Choroid plexus epithelial cell (primary cell): ENCODE results near the gene OR1J1.

Experiments
- DNase-seq: peaks from one replicate; pipeline ENCODE4 v3.0.0-alpha.2; 2010; ENCODE audit warnings: low read depth
- H3K4me3 ChIP-seq: 2 replicates; pipeline ENCODE4 v1.5.1; 2011; ENCODE audit warnings: low read depth, mild to moderate bottlenecking, control low read depth, low read length, moderate library complexity
- TF ChIP-seq, protein P1 (sequence below): conservative IDR thresholded peaks from 2 replicates; pipeline ENCODE4 v1.5.1; 2011; ENCODE audit warnings: low read depth, mild to moderate bottlenecking, control low read depth, inconsistent platforms, low read length, moderate library complexity

Gene OR1J1, protein sequence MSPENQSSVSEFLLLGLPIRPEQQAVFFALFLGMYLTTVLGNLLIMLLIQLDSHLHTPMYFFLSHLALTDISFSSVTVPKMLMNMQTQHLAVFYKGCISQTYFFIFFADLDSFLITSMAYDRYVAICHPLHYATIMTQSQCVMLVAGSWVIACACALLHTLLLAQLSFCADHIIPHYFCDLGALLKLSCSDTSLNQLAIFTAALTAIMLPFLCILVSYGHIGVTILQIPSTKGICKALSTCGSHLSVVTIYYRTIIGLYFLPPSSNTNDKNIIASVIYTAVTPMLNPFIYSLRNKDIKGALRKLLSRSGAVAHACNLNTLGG

DNA sequence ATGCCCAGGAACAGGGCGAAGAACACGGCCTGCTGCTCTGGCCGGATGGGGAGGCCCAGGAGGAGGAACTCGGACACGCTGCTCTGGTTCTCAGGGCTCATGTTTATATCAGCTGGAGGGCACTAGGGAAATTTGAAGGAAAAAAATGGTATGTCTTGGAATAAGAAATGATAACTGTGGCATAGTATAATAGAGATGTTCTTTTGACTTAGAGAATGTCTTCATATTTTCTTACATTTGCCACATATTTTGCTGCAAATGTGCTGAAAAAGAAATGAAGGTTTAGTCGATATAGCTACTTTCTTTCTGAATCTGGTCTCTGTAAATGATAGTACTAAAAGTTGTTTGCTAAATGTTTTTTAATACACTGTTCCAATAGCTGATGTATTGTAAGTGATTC lies at the start of gene OR1J1:
Gene OR1J1 (minus strand): TSS at position 101 of the 400 bp plus-strand sequence. CDS start 0 bp downstream, at position 101.
- TF ChIP-seq, protein P1, sequence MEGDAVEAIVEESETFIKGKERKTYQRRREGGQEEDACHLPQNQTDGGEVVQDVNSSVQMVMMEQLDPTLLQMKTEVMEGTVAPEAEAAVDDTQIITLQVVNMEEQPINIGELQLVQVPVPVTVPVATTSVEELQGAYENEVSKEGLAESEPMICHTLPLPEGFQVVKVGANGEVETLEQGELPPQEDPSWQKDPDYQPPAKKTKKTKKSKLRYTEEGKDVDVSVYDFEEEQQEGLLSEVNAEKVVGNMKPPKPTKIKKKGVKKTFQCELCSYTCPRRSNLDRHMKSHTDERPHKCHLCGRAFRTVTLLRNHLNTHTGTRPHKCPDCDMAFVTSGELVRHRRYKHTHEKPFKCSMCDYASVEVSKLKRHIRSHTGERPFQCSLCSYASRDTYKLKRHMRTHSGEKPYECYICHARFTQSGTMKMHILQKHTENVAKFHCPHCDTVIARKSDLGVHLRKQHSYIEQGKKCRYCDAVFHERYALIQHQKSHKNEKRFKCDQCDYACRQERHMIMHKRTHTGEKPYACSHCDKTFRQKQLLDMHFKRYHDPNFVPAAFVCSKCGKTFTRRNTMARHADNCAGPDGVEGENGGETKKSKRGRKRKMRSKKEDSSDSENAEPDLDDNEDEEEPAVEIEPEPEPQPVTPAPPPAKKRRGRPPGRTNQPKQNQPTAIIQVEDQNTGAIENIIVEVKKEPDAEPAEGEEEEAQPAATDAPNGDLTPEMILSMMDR = no peak
- DNase-seq = no peak
- no peak within 1 kb of the TSS for H3K4me3 ChIP-seq

DNA sequence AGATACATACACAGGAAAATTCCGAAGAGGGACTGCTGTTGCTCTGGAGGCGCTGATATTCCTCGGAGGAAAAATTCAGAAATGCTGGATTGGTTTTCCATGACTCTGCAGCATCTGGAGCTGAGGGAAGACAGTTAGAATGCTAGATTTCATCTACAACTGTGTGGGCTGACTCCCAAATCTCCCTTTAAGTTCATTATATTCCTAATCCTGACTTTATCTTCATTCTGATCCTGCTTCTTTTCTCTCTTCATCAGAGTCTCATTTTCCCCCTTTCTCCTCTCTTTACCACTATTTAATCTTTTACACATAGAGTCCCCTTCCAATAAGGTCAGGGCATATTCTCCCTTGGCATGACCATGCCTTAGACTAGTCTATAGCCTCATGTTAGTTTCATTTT lies 49.5 kb upstream of the OR1J1 start, which contains the start of gene OR1N1:
Gene OR1N1 (minus strand): TSS at position 101 of the 400 bp plus-strand sequence. CDS start 0 bp downstream, at position 101.
- no peak within 1 kb of the TSS for H3K4me3 ChIP-seq
- TF ChIP-seq, protein P1 = no peak
- no peak for DNase-seq

DNA sequence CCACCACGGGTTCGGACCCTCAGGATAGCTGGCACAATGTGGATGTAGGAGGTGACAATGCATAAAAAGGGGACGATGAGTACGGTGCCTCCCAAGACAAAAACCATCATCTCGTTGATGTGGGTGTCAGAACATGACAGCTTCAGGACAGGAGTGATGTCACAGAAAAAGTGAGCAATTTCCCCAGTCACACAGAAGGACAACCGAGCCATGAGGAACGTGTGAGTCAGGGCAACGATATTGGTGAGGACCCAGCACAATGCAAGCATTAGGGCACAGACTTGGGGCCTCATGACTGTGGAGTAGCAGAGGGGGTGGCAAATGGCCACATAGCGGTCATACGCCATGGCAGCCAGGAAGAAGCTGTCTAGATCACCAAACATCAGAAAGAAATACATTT lies 48.9 kb upstream of the OR1J1 start:
- TF ChIP-seq, protein P1 = no peak
- no peak overlapping the region for H3K4me3 ChIP-seq
- no peak for DNase-seq

DNA sequence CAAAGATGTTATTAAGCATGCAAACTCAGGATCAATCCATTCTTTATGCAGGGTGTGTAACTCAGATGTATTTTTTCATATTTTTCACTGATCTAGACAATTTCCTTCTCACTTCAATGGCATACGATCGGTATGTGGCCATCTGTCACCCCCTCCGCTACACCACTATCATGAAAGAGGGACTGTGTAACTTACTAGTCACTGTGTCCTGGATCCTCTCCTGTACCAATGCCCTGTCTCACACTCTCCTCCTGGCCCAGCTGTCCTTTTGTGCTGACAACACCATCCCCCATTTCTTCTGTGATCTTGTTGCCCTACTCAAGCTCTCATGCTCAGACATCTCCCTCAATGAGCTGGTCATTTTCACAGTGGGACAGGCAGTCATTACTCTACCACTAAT lies 41.6 kb upstream of the OR1J1 start:
- TF ChIP-seq, protein P1 = no peak
- H3K4me3 ChIP-seq = no peak overlapping the region
- DNase-seq = no peak

DNA sequence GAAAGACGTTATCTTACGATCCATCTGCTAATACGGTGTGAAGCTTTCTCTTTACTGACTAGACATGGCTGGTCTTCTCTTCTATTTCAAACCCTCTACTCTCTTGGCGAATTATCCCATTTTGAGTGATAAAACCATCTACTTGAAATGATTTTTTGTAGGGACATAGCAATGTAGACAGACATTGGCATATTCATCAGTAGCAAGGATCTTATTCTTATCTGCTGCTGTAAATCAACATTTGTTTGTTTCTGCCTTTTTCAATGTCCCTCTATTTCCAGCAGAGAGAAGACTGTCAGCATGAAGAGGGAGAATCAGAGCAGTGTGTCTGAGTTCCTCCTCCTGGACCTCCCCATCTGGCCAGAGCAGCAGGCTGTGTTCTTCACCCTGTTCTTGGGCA lies 41.1 kb upstream of the OR1J1 start, which contains the start of gene OR1J4:
Gene OR1J4 (plus strand): TSS at position 301 of the 400 bp plus-strand sequence. CDS start 0 bp downstream, at position 301.
- TF ChIP-seq, protein P1 = no peak
- no peak for DNase-seq
- H3K4me3 ChIP-seq = no peak within 1 kb of the TSS

DNA sequence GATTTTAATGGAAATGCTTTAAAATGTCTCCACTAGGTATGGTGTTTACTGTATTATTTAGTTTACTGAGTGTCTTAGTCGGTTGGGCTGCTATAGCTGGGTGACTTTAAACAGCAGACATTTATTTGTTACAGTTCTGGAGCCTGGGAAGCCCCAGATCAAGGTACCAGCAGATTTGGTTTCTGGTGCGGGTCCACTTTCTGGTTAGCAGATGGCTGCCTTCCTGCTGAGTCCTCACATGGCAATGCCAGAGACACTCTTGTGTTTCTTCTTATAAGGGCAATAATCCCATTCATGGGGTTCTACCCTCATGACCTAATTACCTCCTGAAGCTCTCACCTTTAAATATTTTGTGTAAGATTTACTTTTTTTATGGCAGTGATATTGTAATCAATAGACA lies 40.5 kb upstream of the OR1J1 start:
- DNase-seq = no peak
- H3K4me3 ChIP-seq = no peak overlapping the region
- TF ChIP-seq, protein P1 = no peak

DNA sequence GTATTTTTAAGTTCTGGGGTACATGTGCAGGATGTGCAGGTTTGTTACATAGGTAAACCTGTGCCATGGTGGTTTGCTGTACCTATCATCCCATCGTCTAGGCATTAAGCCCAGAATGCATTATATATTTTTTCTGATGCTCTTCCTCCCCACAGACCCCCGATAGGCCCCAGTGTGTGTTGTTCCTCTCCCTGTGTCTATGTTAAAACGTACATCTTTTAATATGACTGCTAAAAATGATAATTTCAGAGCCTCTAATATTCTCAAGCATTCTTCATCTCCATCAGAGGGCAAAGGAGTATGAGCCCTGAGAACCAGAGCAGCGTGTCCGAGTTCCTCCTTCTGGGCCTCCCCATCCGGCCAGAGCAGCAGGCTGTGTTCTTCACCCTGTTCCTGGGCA lies 32.8 kb upstream of the OR1J1 start, which contains the start of gene OR1J2:
Gene OR1J2 (plus strand): TSS at position 301 of the 400 bp plus-strand sequence. CDS start 0 bp downstream, at position 301.
- no peak for DNase-seq
- TF ChIP-seq, protein P1 = no peak
- no peak within 1 kb of the TSS for H3K4me3 ChIP-seq
